Panc1 (cell line): ENCODE data around the gene SMPD4.
"Not testable (repeated sequence)": the region's sequence is repeated elsewhere in the genome, so short reads cannot be mapped to it uniquely, and the experiment has no call there.

ENCODE experiments used
- POLR2AphosphoS5 ChIP-seq: IDR thresholded peaks from 2 replicates; pipeline ENCODE4 v1.6.1; 2012; ENCODE audit warnings: mild to moderate bottlenecking, low read depth, low read length, moderate library complexity
- REST ChIP-seq, 2 experiments: IDR thresholded peaks; 2 replicates each; pipeline ENCODE4 v1.6.1; 2011 to 2012; ENCODE audit warnings: low read depth in 2 of 2, control low read depth in 1 of 2, low read length in 1 of 2, mild to moderate bottlenecking in 1 of 2, moderate library complexity in 1 of 2; ENCODE audit not compliant: insufficient read depth in 1 of 2
- SIN3A ChIP-seq: IDR thresholded peaks from 2 replicates; pipeline ENCODE4 v1.6.1; 2012; ENCODE audit warnings: low read depth, mild to moderate bottlenecking, low read length, moderate library complexity, borderline replicate concordance; ENCODE audit not compliant: insufficient read depth
- TCF7L2 ChIP-seq: IDR thresholded peaks from 2 replicates; pipeline ENCODE4 v1.6.1; 2011; ENCODE audit warnings: mild to moderate bottlenecking, low read depth, low read length, inconsistent platforms
- TF ChIP-seq, protein P1 (sequence below): fragments of 450-650 bp; IDR thresholded peaks from 2 replicates; pipeline ENCODE4 v1.5.1; 2017; ENCODE audit warnings: mild to moderate bottlenecking

GRCh38 chr2:130228467-130229160, 47.2 kb upstream of the SMPD4 start:
- TF ChIP-seq, protein P1, sequence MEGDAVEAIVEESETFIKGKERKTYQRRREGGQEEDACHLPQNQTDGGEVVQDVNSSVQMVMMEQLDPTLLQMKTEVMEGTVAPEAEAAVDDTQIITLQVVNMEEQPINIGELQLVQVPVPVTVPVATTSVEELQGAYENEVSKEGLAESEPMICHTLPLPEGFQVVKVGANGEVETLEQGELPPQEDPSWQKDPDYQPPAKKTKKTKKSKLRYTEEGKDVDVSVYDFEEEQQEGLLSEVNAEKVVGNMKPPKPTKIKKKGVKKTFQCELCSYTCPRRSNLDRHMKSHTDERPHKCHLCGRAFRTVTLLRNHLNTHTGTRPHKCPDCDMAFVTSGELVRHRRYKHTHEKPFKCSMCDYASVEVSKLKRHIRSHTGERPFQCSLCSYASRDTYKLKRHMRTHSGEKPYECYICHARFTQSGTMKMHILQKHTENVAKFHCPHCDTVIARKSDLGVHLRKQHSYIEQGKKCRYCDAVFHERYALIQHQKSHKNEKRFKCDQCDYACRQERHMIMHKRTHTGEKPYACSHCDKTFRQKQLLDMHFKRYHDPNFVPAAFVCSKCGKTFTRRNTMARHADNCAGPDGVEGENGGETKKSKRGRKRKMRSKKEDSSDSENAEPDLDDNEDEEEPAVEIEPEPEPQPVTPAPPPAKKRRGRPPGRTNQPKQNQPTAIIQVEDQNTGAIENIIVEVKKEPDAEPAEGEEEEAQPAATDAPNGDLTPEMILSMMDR, result not testable (repeated sequence)
- not testable (repeated sequence) for TF ChIP-seq POLR2AphosphoS5; REST (IDR thresholded peaks at IDR 0.05; ENCODE audit: insufficient read depth in 1 of 2, low read depth in 2 of 2, low read length in 1 of 2); SIN3A; TCF7L2
